GM21786 (cell line): ENCODE data around the gene LMF1.

ENCODE experiments used
- ATAC-seq: cut with Tn5 transposase; IDR thresholded peaks from one replicate; pipeline ENCODE4 v1.9.1; 2021; ENCODE audit not compliant: unreplicated experiment

LMF1 gene

GRCh38 chr16:985646-986400 is 15.0 kb upstream of the LMF1 start:
- no peak for ATAC-seq

GRCh38 chr16:984736-985636 is 14.2 kb upstream of the LMF1 start:
- ATAC-seq = no peak

- ATAC-seq = no peak
These were observed 13.4 kb upstream of the LMF1 start for GRCh38 chr16:984121-984694.

GRCh38 chr16:983044-984030 is 12.6 kb upstream of the LMF1 start:
- ATAC-seq = no peak

GRCh38 chr16:982145-983043 is 11.6 kb upstream of the LMF1 start:
- ATAC-seq = no peak

- ATAC-seq = no peak
These were observed 10.9 kb upstream of the LMF1 start, which contains the start of gene SOX8 for GRCh38 chr16:981695-982144. Gene SOX8 (plus strand): TSS chr16:981770. CDS start chr16:981923, 153 bp downstream.

- ATAC-seq = no peak
These were observed 9.7 kb upstream of the LMF1 start for GRCh38 chr16:980595-980854.

- ATAC-seq = no peak
These were observed 9.2 kb upstream of the LMF1 start for GRCh38 chr16:979859-980594.

- no peak for ATAC-seq
These were observed 8.4 kb upstream of the LMF1 start for GRCh38 chr16:979147-979546.

- ATAC-seq = no peak
These were observed 7.6 kb upstream of the LMF1 start for GRCh38 chr16:978403-978802.

GRCh38 chr16:977896-978295 is 7.1 kb upstream of the LMF1 start:
- no peak for ATAC-seq

- no peak for ATAC-seq
These were observed 6.4 kb upstream of the LMF1 start for GRCh38 chr16:977081-977701.

- no peak for ATAC-seq
These were observed 5.7 kb upstream of the LMF1 start for GRCh38 chr16:976389-976931.

- no peak for ATAC-seq
These were observed 4.5 kb upstream of the LMF1 start for GRCh38 chr16:975291-975690.

- ATAC-seq = no peak
These were observed 4.0 kb upstream of the LMF1 start for GRCh38 chr16:974611-975261.

GRCh38 chr16:974001-974601 is 3.3 kb upstream of the LMF1 start:
- no peak for ATAC-seq

GRCh38 chr16:973366-973765 is 2.6 kb upstream of the LMF1 start:
- ATAC-seq = no peak
